HepG2 (cell line): ENCODE data around the gene SLC45A3. TPM values are rescaled to one million over a fixed set of nuclear protein-coding genes. Genes with fewer than 3 reads are reported as not detected.

Experiments
- ARID5B ChIP-seq: IDR thresholded peaks from 2 replicates; pipeline ENCODE4 v1.4.0; 2020; ENCODE audit warnings: mild to moderate bottlenecking, missing genetic modification reagents
- BCL6 ChIP-seq: IDR thresholded peaks from 2 replicates; pipeline ENCODE4 v1.6.1; 2016; ENCODE audit warnings: missing genetic modification reagents, missing compliant biosample characterization
- CEBPB ChIP-seq: IDR thresholded peaks from 2 replicates; pipeline ENCODE4 v1.6.1; 2011; ENCODE audit warnings: low read depth, low read length, improper control_type of control experiment, borderline replicate concordance
- CEBPG ChIP-seq: IDR thresholded peaks from 2 replicates; pipeline ENCODE4 v1.6.1; 2016
- CHD2 ChIP-seq: IDR thresholded peaks from 2 replicates; pipeline ENCODE4 v1.6.1; 2011; ENCODE audit warnings: low read depth, low read length, improper control_type of control experiment
- CREB1 ChIP-seq, 2 experiments: fragments of 450-650 bp in 1 of 2; IDR thresholded peaks; 2 replicates each; pipeline ENCODE4 v1.6.1; 2016 to 2017; ENCODE audit warnings: control low read depth in 1 of 2, mild to moderate bottlenecking in 1 of 2, missing compliant biosample characterization in 1 of 2, missing genetic modification characterization in 1 of 2
- CREBL2 ChIP-seq: sonication (generic); formaldehyde crosslinking; IDR thresholded peaks from 2 replicates; pipeline ENCODE4 v1.8.1; 2023; ENCODE audit warnings: missing genetic modification reagents, mild to moderate bottlenecking, borderline replicate concordance
- EP300 ChIP-seq, 3 experiments: sonication (generic) in 1 of 3; formaldehyde crosslinking in 1 of 3; IDR thresholded peaks; 2 replicates each; pipeline versions ENCODE4 v1.5.1 to v1.6.1; 2011 to 2020; ENCODE audit warnings: low read depth in 2 of 3, low read length in 2 of 3, borderline replicate concordance in 1 of 3, improper control_type of control experiment in 1 of 3, mild to moderate bottlenecking in 1 of 3, missing genetic modification reagents in 1 of 3, moderate library complexity in 1 of 3
- GATAD2A ChIP-seq: IDR thresholded peaks from 2 replicates; pipeline ENCODE4 v1.6.1; 2016
- HMG20A ChIP-seq: IDR thresholded peaks from 2 replicates; pipeline ENCODE4 v1.6.1; 2016; ENCODE audit warnings: borderline replicate concordance
- ISL2 ChIP-seq: sonication (generic); formaldehyde crosslinking; IDR thresholded peaks from 2 replicates; pipeline ENCODE4 v1.5.0; 2020; ENCODE audit warnings: missing genetic modification reagents
- KLF12 ChIP-seq: sonication (generic); formaldehyde crosslinking; IDR thresholded peaks from 2 replicates; pipeline ENCODE4 v1.4.0; 2020; ENCODE audit warnings: missing genetic modification reagents, borderline replicate concordance
- NFIC ChIP-seq: IDR thresholded peaks from 2 replicates; pipeline ENCODE4 v1.6.1; 2012; ENCODE audit warnings: mild to moderate bottlenecking, low read length, inconsistent platforms
- PRDM10 ChIP-seq: sonication (generic); formaldehyde crosslinking; IDR thresholded peaks from 2 replicates; pipeline ENCODE4 v1.4.0; 2020; ENCODE audit warnings: low read depth, missing genetic modification reagents
- SYNCRIP ChIP-seq: fragments of 200-400 bp; formaldehyde crosslinking; IDR thresholded peaks from 2 replicates; pipeline ENCODE4 v1.6.1; 2018; ENCODE audit warnings: mild to moderate bottlenecking, low read depth, low read length; ENCODE audit not compliant: insufficient read depth
- ZBTB37 ChIP-seq: sonication (generic); formaldehyde crosslinking; IDR thresholded peaks from 2 replicates; pipeline ENCODE4 v1.4.0; 2020; ENCODE audit warnings: mild to moderate bottlenecking, missing genetic modification reagents
- ZMYM3 ChIP-seq: sonication (generic); formaldehyde crosslinking; IDR thresholded peaks from 2 replicates; pipeline ENCODE4 v1.5.1; 2020; ENCODE audit warnings: mild to moderate bottlenecking, missing genetic modification reagents
- ZNF20 ChIP-seq: sonication (generic); formaldehyde crosslinking; IDR thresholded peaks from 2 replicates; pipeline ENCODE4 v1.4.0; 2020; ENCODE audit warnings: mild to moderate bottlenecking, moderate library complexity, missing genetic modification reagents
- ZNF232 ChIP-seq: sonication (generic); formaldehyde crosslinking; IDR thresholded peaks from 2 replicates; pipeline ENCODE4 v1.4.0; 2020; ENCODE audit warnings: missing genetic modification reagents, borderline replicate concordance
- ZNF367 ChIP-seq: sonication (generic); formaldehyde crosslinking; IDR thresholded peaks from 2 replicates; pipeline ENCODE4 v1.4.0; 2020; ENCODE audit warnings: missing genetic modification reagents, borderline replicate concordance
- ZNF451 ChIP-seq: sonication (generic); formaldehyde crosslinking; IDR thresholded peaks from 2 replicates; pipeline ENCODE4 v1.5.0; 2020; ENCODE audit warnings: mild to moderate bottlenecking, missing genetic modification reagents
- polyA plus RNA-seq, 8 experiments: library from polyadenylated mRNA; depleted of rRNA in 3 of 8; stranded (reverse) in 7 of 8; unstranded in 1 of 8; fragments of >200 nt; fragmentation: Illumina TruSeq in 4 of 8; extraction: Trizol in 4 of 8; gene quantifications; 2 replicates each; pipeline versions ENCODE4 v1.2.1 to v1.2.3, GENCODE V29; 2011 to 2016; ENCODE audit warnings: low read depth in 4 of 8, missing spikeins in 1 of 8, mixed read lengths in 1 of 8; ENCODE audit not compliant: insufficient read depth in 1 of 8
- total RNA-seq, 5 experiments: library from RNA; depleted of rRNA; stranded (reverse); fragments of >200 nt; fragmentation: Illumina TruSeq; extraction: Trizol; gene quantifications; 2 replicates each; pipeline ENCODE4 v1.2.3, GENCODE V29; 2016; ENCODE audit warnings: low read depth in 1 of 5

The SLC45A3 gene
- total and polyA plus RNA-seq, 2 of the 13 experiments (the other 11 are each of a cell fraction or from before 2014, with no cell fraction given), result 3.4 to 4.1 TPM

DNA sequence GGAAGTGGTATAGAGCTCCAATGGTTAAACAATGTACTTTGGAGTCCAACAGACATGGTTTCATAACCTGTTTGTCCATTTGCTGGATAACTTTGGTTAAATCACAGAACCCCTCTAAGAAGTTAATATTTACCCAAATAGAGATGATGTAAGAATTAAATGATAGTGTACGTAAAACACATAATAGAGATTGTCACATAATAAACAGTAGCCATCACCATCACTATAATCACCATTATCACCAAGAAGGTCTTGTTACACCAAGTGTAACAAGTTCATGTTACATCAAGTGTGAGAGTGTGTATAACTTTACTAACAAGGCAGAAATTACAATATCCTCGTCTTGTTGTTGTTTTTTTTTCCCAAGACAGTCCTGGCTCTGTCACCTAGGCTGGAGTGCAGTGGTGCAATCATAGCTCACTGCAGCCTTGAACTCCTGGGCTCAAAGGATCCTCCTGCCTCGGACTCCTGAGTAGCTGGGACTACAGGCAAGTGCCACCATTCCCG is 46.4 kb upstream of the SLC45A3 start (continued):
- TF ChIP-seq PRDM10 (CRISPR knock-in tag) (no peak), BCL6 (CRISPR knock-in tag) (0 out of 2 replicates have a peak, but pooled peaks have one; percentile 49), NFIC (no peak), ZMYM3 (CRISPR knock-in tag) (peak; percentile 58), ISL2 (CRISPR knock-in tag) (0 out of 2 replicates have a peak, but pooled peaks have one; percentile 29), ZBTB37 (CRISPR knock-in tag) (no peak), ZNF451 (no peak), CEBPB (peak; percentile 36; the same call in 1 of the 2 replicates), ZNF20 (no peak), ARID5B (CRISPR knock-in tag) (peak; percentile 77), HMG20A (peak; percentile 70; the same call in 1 of the 2 replicates), EP300 (IDR thresholded peaks at IDR 0.05; ENCODE audit: low read depth in 2 of 2, low read length in 2 of 2) (peak in 1 of 2 experiments; percentile 31; a peak in 1 of 4 replicates), EP300 (CRISPR knock-in tag; IDR thresholded peaks at IDR 0.05; ENCODE audit: borderline replicate concordance) (no peak), CREB1 (IDR thresholded peaks at IDR 0.05) (no peak), CREB1 (CRISPR knock-in tag; IDR thresholded peaks at IDR 0.05) (peak; percentile 33; the same call in 1 of the 2 replicates), CHD2 (no peak), CEBPG (CRISPR knock-in tag) (peak; percentile 24; the same call in 1 of the 2 replicates), ZNF232 (CRISPR knock-in tag) (no peak), SYNCRIP (no peak), CREBL2 (no peak), KLF12 (CRISPR knock-in tag) (no peak), GATAD2A (CRISPR knock-in tag) (peak; percentile 70), ZNF367 (CRISPR knock-in tag) (no peak)
